Activated T-cell treated with anti-CD3 and anti-CD28 coated beads for 4 hours (primary cell): Measurements from ENCODE around the gene DENND2D.

Source experiments
- DNase-seq: peaks from one replicate; pipeline ENCODE4 v3.0.0-alpha.2; 2020

DENND2D gene

GRCh38 chr1:111202366-111202706 lies 1.9 kb upstream of the DENND2D start:
- DNase-seq = no peak

- DNase-seq = no peak
Observed at GRCh38 chr1:111201275-111202090, 1.0 kb upstream of the DENND2D start.

GRCh38 chr1:111200802-111201161 lies 336 bp upstream of the DENND2D start:
- DNase-seq = no peak

- no peak for DNase-seq
Observed at GRCh38 chr1:111199329-111199728, 1.1 kb downstream of the DENND2D start.

GRCh38 chr1:111198836-111199235 lies 1.6 kb downstream of the DENND2D start:
- DNase-seq = no peak

- DNase-seq = peak; percentile 54
Observed at GRCh38 chr1:111197598-111198284, 2.7 kb downstream of the DENND2D start.

- DNase-seq = no peak
Observed at GRCh38 chr1:111196213-111196612, 4.2 kb downstream of the DENND2D start.

GRCh38 chr1:111195002-111195684 lies 5.3 kb downstream of the DENND2D start:
- no peak for DNase-seq

GRCh38 chr1:111193712-111194480 lies 6.5 kb downstream of the DENND2D start:
- DNase-seq = no peak

GRCh38 chr1:111192658-111193519 lies 7.6 kb downstream of the DENND2D start:
- no peak for DNase-seq

- DNase-seq = no peak
Observed at GRCh38 chr1:111192074-111192473, 8.4 kb downstream of the DENND2D start.

GRCh38 chr1:111191496-111191895 lies 8.9 kb downstream of the DENND2D start:
- no peak for DNase-seq

GRCh38 chr1:111190931-111191451 lies 9.5 kb downstream of the DENND2D start:
- DNase-seq = no peak

GRCh38 chr1:111184663-111185062 lies 15.8 kb downstream of the DENND2D start:
- DNase-seq = no peak

- no peak for DNase-seq
Observed at GRCh38 chr1:111183308-111184069, 17.0 kb downstream of the DENND2D start.

GRCh38 chr1:111182052-111182451 lies 18.4 kb downstream of the DENND2D start:
- DNase-seq = no peak

- no peak for DNase-seq
Observed at GRCh38 chr1:111179968-111180533, 20.4 kb downstream of the DENND2D start.

GRCh38 chr1:111176678-111177077 lies 23.8 kb downstream of the DENND2D start:
- DNase-seq = no peak

- DNase-seq = no peak
Observed at GRCh38 chr1:111175349-111175748, 25.1 kb downstream of the DENND2D start.

GRCh38 chr1:111174070-111174469 lies 26.4 kb downstream of the DENND2D start:
- no peak for DNase-seq

GRCh38 chr1:111172463-111172862 lies 28.0 kb downstream of the DENND2D start:
- no peak for DNase-seq
